PC-3 (cell line): ENCODE measurements around the gene CASKIN1.

Experiments used
- CTCF ChIP-seq: fragments of 300-600 bp; sonication (generic); conservative IDR thresholded peaks from 2 replicates; pipeline ENCODE4 v1.5.1; 2017; ENCODE audit warnings: antibody characterized with exemption, low read depth, mild to moderate bottlenecking, low read length
- EZH2 ChIP-seq: fragments of 300-600 bp; sonication (generic); IDR thresholded peaks from one replicate; pipeline ENCODE4 v1.6.1; 2017; ENCODE audit warnings: antibody characterized with exemption, mild to moderate bottlenecking, low read length; ENCODE audit not compliant: unreplicated experiment
- EZH2phosphoT487 ChIP-seq: fragments of 300-600 bp; sonication (generic); IDR thresholded peaks from 2 replicates; pipeline ENCODE4 v1.6.1; 2018; ENCODE audit warnings: mild to moderate bottlenecking, antibody characterized with exemption, low read length, borderline replicate concordance

GRCh38 chr16:2165861-2166260 is 30.5 kb downstream of the CASKIN1 start:
- no peak for TF ChIP-seq CTCF
- no peak for TF ChIP-seq EZH2
- no peak for TF ChIP-seq EZH2phosphoT487
